Astrocyte of the spinal cord (primary cell): ENCODE results near the gene TRIM9.
"Not testable (repeated sequence)": the region's sequence is repeated elsewhere in the genome, so short reads cannot be mapped to it uniquely, and the experiment has no call there.

Experiments used
- DNase-seq: peaks from one replicate; pipeline ENCODE4 v3.0.0; 2011; ENCODE audit warnings: low read depth, low spot score
- H3K4me3 ChIP-seq: 2 replicates; pipeline ENCODE4 v1.5.1; 2011; ENCODE audit warnings: low read depth, mild to moderate bottlenecking, low read length, moderate library complexity
- CTCF ChIP-seq: IDR thresholded peaks from 2 replicates; pipeline ENCODE4 v1.5.1; 2012; ENCODE audit warnings: low read depth, mild to moderate bottlenecking, low read length, inconsistent platforms
- in situ Hi-C: cut with HindIII; loops from 2 replicates; pipeline ENCODE4 v1.10.0; 2017; ENCODE audit warnings: low sequenced_read_pairs

The TRIM9 gene

GRCh38 chr14:50947446-50947845 is 147.5 kb downstream of the TRIM9 start:
- in situ Hi-C loops = no loop called here
- DNase-seq = peak; percentile 55
- TF ChIP-seq CTCF = no peak
- H3K4me3 ChIP-seq = no peak overlapping the region

- no peak for TF ChIP-seq CTCF
- in situ Hi-C loops = no loop called here
- no peak overlapping the region for H3K4me3 ChIP-seq
- DNase-seq = no peak
Observed at GRCh38 chr14:50946234-50946935, 148.5 kb downstream of the TRIM9 start.

- TF ChIP-seq CTCF = no peak
- in situ Hi-C loops = no loop called here
Observed at GRCh38 chr14:50944647-50945413, 150.1 kb downstream of the TRIM9 start.

GRCh38 chr14:50943943-50944646 is 150.8 kb downstream of the TRIM9 start, which contains the start of gene PYGL:
Gene PYGL, minus strand, starts transcription at chr14:50944483. Its CDS starts 80 bp downstream, at chr14:50944403.
- peak within 1 kb of the TSS; percentile 70 for H3K4me3 ChIP-seq
- in situ Hi-C loops = no loop called here
- TF ChIP-seq CTCF = no peak
- DNase-seq = peak; percentile 58

More at GRCh38 chr14:50944647-50945413, 150.1 kb downstream of the TRIM9 start:
- peak overlapping the region; percentile 70 for H3K4me3 ChIP-seq
- peak; percentile 40 for DNase-seq

GRCh38 chr14:50943261-50943942 is 151.5 kb downstream of the TRIM9 start:
- no peak for DNase-seq
- in situ Hi-C loops = no loop called here
- H3K4me3 ChIP-seq = peak overlapping the region; percentile 70
- no peak for TF ChIP-seq CTCF

GRCh38 chr14:50941638-50942037 is 153.3 kb downstream of the TRIM9 start:
- H3K4me3 ChIP-seq, in situ Hi-C loops: not testable (repeated sequence)

More at GRCh38 chr14:50941638-50942037, 153.3 kb downstream of the TRIM9 start:
- not testable (repeated sequence) for DNase-seq
